Upper lobe of left lung (tissue), 4 donors: ENCODE data around the gene PKHD1.

Experiments used
- EP300 ChIP-seq, 4 donors: sonication (generic); formaldehyde crosslinking; IDR thresholded peaks; one replicate each; pipeline ENCODE4 v1.5.1; 2017; ENCODE audit warnings: antibody characterized with exemption in 4 of 4, control low read depth in 2 of 4
- POLR2A ChIP-seq, 4 donors: fragments of 450-650 bp; IDR thresholded peaks; one replicate each; pipeline ENCODE4 v1.5.1; 2016 to 2017; ENCODE audit warnings: antibody characterized with exemption in 4 of 4, mild to moderate bottlenecking in 2 of 4
- TF ChIP-seq, protein P1 (sequence below), 6 experiments: fragments of 450-650 bp in 4 of 6; fragments of 200-600 bp in 2 of 6; sonication (generic) in 2 of 6; IDR thresholded peaks; one replicate each; pipeline ENCODE4 v1.5.1; 2016 to 2019; ENCODE audit warnings: antibody characterized with exemption in 6 of 6

DNA sequence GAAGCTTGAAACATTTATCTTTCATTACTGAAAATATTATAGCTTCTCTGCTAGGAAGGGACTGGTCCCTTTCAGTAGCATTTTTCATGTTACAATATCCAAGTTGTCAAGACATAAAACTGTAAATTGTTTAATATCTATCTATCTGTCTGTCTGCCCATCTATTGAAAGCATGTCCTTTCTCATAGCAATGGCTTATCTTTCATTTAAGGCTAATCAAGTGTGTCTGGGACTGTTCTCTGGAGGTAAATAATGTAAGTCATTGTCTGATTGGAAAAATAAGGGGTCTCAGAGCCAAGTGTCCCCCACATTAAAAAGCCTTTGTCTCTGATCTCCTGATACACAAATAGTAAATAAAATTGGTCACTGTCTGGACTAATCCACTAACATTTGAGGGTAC, 135.5 kb downstream of the PKHD1 start:
- TF ChIP-seq POLR2A (IDR thresholded peaks at IDR 0.05), result no peak
- TF ChIP-seq, protein P1, sequence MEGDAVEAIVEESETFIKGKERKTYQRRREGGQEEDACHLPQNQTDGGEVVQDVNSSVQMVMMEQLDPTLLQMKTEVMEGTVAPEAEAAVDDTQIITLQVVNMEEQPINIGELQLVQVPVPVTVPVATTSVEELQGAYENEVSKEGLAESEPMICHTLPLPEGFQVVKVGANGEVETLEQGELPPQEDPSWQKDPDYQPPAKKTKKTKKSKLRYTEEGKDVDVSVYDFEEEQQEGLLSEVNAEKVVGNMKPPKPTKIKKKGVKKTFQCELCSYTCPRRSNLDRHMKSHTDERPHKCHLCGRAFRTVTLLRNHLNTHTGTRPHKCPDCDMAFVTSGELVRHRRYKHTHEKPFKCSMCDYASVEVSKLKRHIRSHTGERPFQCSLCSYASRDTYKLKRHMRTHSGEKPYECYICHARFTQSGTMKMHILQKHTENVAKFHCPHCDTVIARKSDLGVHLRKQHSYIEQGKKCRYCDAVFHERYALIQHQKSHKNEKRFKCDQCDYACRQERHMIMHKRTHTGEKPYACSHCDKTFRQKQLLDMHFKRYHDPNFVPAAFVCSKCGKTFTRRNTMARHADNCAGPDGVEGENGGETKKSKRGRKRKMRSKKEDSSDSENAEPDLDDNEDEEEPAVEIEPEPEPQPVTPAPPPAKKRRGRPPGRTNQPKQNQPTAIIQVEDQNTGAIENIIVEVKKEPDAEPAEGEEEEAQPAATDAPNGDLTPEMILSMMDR (IDR thresholded peaks at IDR 0.05), result no peak
- TF ChIP-seq EP300 (IDR thresholded peaks at IDR 0.05), result no peak
